ENCODE data around the gene LGI4.

DNA sequence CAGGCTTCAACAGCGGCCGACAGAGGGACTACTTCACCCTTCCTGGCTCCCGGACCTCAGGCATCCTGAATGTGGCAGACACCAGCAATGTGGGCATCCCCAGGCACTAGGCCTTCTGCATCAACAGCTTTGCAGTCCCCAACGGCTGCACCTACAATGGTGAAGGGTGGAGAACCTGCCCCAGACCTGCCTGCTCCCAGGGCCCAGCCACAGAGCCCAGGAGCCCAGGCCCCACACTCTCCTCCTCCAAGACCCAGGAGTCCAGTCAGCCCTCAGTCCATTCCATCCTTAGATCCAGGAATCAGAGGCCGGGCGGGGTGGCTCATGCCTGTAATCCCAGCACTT, 58.9 kb downstream of the LGI4 start:
- TF ChIP-seq, protein P1, sequence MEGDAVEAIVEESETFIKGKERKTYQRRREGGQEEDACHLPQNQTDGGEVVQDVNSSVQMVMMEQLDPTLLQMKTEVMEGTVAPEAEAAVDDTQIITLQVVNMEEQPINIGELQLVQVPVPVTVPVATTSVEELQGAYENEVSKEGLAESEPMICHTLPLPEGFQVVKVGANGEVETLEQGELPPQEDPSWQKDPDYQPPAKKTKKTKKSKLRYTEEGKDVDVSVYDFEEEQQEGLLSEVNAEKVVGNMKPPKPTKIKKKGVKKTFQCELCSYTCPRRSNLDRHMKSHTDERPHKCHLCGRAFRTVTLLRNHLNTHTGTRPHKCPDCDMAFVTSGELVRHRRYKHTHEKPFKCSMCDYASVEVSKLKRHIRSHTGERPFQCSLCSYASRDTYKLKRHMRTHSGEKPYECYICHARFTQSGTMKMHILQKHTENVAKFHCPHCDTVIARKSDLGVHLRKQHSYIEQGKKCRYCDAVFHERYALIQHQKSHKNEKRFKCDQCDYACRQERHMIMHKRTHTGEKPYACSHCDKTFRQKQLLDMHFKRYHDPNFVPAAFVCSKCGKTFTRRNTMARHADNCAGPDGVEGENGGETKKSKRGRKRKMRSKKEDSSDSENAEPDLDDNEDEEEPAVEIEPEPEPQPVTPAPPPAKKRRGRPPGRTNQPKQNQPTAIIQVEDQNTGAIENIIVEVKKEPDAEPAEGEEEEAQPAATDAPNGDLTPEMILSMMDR (IDR thresholded peaks at IDR 0.05), result no peak
- no peak for TF ChIP-seq POLR2A (IDR thresholded peaks at IDR 0.05)
